SK-N-SH treated with all-trans-retinoic acid at 6 μM for 48 hours (cell line): ENCODE measurements around the gene OR2T4.

Experiments used
- TCF4 ChIP-seq: fragments of 250-450 bp; sonication (Bioruptor Pico); IDR thresholded peaks from 2 replicates; pipeline ENCODE4 v1.8.0; 2021; ENCODE audit warnings: mild to moderate bottlenecking, moderate library complexity, borderline replicate concordance
- ZFP3 ChIP-seq: fragments of 250-450 bp; sonication (Bioruptor Pico); IDR thresholded peaks from 2 replicates; pipeline ENCODE4 v1.5.0; 2020; ENCODE audit warnings: mild to moderate bottlenecking, moderate library complexity
- ZFP30 ChIP-seq: fragments of 450-650 bp; formaldehyde crosslinking; IDR thresholded peaks from 2 replicates; pipeline ENCODE4 v1.5.0; 2022; ENCODE audit warnings: mild to moderate bottlenecking, moderate library complexity
- ZNF70 ChIP-seq: fragments of 450-650 bp; formaldehyde crosslinking; IDR thresholded peaks from 2 replicates; pipeline ENCODE4 v1.5.0; 2020; ENCODE audit warnings: mild to moderate bottlenecking, moderate library complexity
- TF ChIP-seq, protein P1 (sequence below): fragments of 250-450 bp; sonication (Bioruptor Pico); IDR thresholded peaks from 2 replicates; pipeline ENCODE4 v1.8.0; 2021; ENCODE audit warnings: low read depth, mild to moderate bottlenecking, moderate library complexity, borderline replicate concordance
- TF ChIP-seq, protein P2 (sequence below): fragments of 250-450 bp; sonication (Bioruptor Pico); IDR thresholded peaks from 2 replicates; pipeline ENCODE4 v1.8.0; 2020; ENCODE audit warnings: mild to moderate bottlenecking, moderate library complexity, borderline replicate concordance

DNA sequence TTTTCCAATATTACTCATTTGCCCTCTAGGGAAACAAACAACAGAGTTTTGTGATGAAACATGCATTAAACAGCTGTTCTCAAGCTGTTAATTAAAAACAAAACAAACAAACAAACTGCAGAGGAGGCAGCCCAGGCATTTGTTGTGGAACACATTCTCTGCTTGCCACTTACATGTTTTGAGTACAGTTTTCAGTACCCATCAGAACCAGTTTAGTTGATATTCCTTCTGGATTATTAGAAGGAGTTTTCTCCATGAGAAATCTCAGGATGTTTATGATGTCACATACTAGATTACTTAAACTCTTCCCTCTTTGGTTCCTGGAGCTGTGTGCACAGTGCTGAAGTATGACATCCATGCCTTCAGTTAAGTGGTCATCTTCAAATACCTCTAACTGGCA is 14.0 kb downstream of the OR2T4 start, which contains the start of gene OR2T6:
- TF ChIP-seq TCF4 = no peak
- no peak for TF ChIP-seq ZFP30 (CRISPR knock-in tag)
- TF ChIP-seq, protein P1, sequence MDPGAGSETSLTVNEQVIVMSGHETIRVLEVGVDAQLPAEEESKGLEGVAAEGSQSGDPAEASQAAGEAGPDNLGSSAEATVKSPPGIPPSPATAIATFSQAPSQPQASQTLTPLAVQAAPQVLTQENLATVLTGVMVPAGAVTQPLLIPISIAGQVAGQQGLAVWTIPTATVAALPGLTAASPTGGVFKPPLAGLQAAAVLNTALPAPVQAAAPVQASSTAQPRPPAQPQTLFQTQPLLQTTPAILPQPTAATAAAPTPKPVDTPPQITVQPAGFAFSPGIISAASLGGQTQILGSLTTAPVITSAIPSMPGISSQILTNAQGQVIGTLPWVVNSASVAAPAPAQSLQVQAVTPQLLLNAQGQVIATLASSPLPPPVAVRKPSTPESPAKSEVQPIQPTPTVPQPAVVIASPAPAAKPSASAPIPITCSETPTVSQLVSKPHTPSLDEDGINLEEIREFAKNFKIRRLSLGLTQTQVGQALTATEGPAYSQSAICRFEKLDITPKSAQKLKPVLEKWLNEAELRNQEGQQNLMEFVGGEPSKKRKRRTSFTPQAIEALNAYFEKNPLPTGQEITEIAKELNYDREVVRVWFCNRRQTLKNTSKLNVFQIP (CRISPR knock-in tag) = no peak
- no peak for TF ChIP-seq ZFP3
- TF ChIP-seq, protein P2, sequence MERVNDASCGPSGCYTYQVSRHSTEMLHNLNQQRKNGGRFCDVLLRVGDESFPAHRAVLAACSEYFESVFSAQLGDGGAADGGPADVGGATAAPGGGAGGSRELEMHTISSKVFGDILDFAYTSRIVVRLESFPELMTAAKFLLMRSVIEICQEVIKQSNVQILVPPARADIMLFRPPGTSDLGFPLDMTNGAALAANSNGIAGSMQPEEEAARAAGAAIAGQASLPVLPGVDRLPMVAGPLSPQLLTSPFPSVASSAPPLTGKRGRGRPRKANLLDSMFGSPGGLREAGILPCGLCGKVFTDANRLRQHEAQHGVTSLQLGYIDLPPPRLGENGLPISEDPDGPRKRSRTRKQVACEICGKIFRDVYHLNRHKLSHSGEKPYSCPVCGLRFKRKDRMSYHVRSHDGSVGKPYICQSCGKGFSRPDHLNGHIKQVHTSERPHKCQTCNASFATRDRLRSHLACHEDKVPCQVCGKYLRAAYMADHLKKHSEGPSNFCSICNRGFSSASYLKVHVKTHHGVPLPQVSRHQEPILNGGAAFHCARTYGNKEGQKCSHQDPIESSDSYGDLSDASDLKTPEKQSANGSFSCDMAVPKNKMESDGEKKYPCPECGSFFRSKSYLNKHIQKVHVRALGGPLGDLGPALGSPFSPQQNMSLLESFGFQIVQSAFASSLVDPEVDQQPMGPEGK = no peak
- TF ChIP-seq ZNF70 (CRISPR knock-in tag) = no peak
